Thoracic aorta (tissue), 2 donors: ENCODE measurements around the gene TOP3A. TPM values are rescaled to one million over a fixed set of nuclear protein-coding genes. Genes with fewer than 3 reads are reported as not detected.

Source experiments
- ATAC-seq: fragments of 150-250 bp; one replicate; pipeline ENCODE4 v1.8.0; 2017; ENCODE audit warnings: low read depth; ENCODE audit not compliant: insufficient number of reproducible peaks, low FRiP score
- DNase-seq: peaks from one replicate; pipeline ENCODE4 v3.0.0-alpha.2; 2020; ENCODE audit warnings: low spot score
- H3K27ac ChIP-seq, 2 donors: fragments of 200-600 bp; sonication (generic); 1 replicate in 1 of 2; 2 replicates in 1 of 2; pipeline ENCODE4 v1.5.1; 2016; ENCODE audit warnings: mild to moderate bottlenecking in 2 of 2, moderate library complexity in 2 of 2
- H3K27me3 ChIP-seq: fragments of 200-600 bp; sonication (generic); replicated peaks from 2 replicates; pipeline ENCODE4 v1.6.0; 2016; ENCODE audit warnings: mild to moderate bottlenecking; ENCODE audit not compliant: insufficient read depth
- H3K36me3 ChIP-seq: fragments of 200-600 bp; sonication (generic); one replicate; pipeline ENCODE4 v1.5.1; 2016
- H3K4me1 ChIP-seq, 2 donors: fragments of 200-600 bp; sonication (generic); 1 replicate in 1 of 2; 2 replicates in 1 of 2; pipeline versions ENCODE4 v1.5.1 to v1.6.0; 2016; ENCODE audit warnings: low read depth in 2 of 2, mild to moderate bottlenecking in 1 of 2; ENCODE audit not compliant: control insufficient read depth in 1 of 2
- H3K4me3 ChIP-seq: fragments of 200-600 bp; sonication (generic); 2 replicates; pipeline ENCODE4 v1.5.1; 2016; ENCODE audit warnings: mild to moderate bottlenecking
- H3K9me3 ChIP-seq: fragments of 200-600 bp; sonication (generic); 2 replicates; pipeline ENCODE4 v1.5.1; 2016
- total RNA-seq, 2 donors: library from RNA; depleted of rRNA; stranded (reverse); fragments of >200 nt; gene quantifications; one replicate each; pipeline versions ENCODE4 v1.1.0 to v1.2.3, GENCODE V29; 2016
- TF ChIP-seq, protein P1 (sequence below): fragments of 200-600 bp; sonication (generic); IDR thresholded peaks from one replicate; pipeline ENCODE4 v1.5.1; 2019; ENCODE audit warnings: antibody characterized with exemption

Gene TOP3A
- total RNA-seq, 2 donors from 2014 or later = 33.4 to 54.6 TPM

DNA sequence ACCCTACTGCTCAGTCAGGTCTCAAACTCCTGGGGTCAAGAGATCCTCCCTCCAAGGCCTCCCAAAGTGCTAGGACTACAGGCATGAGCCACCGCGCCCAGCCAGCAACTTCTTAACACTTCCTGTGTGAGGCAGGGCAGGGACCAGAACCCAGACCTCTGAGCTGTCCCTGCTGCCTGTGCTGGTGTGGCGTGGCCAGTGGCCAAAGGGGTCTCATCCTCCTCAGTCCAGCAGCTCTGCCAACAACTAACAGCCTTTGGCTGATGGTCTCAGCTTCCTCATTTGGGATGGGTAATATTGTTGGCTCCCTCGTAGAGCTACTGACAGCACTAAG is 90.8 kb downstream of the TOP3A start:
- no peak overlapping the region for H3K27ac ChIP-seq
- TF ChIP-seq, protein P1, sequence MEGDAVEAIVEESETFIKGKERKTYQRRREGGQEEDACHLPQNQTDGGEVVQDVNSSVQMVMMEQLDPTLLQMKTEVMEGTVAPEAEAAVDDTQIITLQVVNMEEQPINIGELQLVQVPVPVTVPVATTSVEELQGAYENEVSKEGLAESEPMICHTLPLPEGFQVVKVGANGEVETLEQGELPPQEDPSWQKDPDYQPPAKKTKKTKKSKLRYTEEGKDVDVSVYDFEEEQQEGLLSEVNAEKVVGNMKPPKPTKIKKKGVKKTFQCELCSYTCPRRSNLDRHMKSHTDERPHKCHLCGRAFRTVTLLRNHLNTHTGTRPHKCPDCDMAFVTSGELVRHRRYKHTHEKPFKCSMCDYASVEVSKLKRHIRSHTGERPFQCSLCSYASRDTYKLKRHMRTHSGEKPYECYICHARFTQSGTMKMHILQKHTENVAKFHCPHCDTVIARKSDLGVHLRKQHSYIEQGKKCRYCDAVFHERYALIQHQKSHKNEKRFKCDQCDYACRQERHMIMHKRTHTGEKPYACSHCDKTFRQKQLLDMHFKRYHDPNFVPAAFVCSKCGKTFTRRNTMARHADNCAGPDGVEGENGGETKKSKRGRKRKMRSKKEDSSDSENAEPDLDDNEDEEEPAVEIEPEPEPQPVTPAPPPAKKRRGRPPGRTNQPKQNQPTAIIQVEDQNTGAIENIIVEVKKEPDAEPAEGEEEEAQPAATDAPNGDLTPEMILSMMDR = no peak
- DNase-seq = no peak
- H3K27me3 ChIP-seq = no peaks in the 10 kb centered on the region
- no peaks in the 10 kb centered on the region for H3K36me3 ChIP-seq
- no peak overlapping the region for H3K4me3 ChIP-seq
- H3K9me3 ChIP-seq = no peaks in the 10 kb centered on the region
- peaks cover 9 to 24% of the 10 kb centered on the region in 2 donors for H3K4me1 ChIP-seq
- no peak for ATAC-seq

Other genes with a start within 250 kb of the TOP3A start
- 10 to 100 TPM; 42.3 to 55.6 TPM for gene DRG2, start 227.0 kb downstream of the TOP3A start, total RNA-seq
- 1 to 10 TPM; 2.3 to 6.1 TPM for gene MYO15A, start 206.2 kb downstream of the TOP3A start, total RNA-seq
- gene ALKBH5, start 131.2 kb downstream of the TOP3A start, total RNA-seq = 100 to 1,000 TPM in 1 of 2 donors, 10 to 100 TPM in 1; 89.6 to 105 TPM
- gene LLGL1, start 89.4 kb downstream of the TOP3A start, total RNA-seq = 10 to 100 TPM; 17.1 to 30.3 TPM
- gene FLII, start 56.3 kb downstream of the TOP3A start, total RNA-seq = 100 to 1,000 TPM; 309 to 312 TPM
- 10 to 100 TPM; 31.7 to 33.8 TPM for gene MIEF2, start 54.3 kb downstream of the TOP3A start, total RNA-seq
- gene SMCR8, start 299 bp upstream of the TOP3A start, total RNA-seq = 10 to 100 TPM; 12.6 to 21.5 TPM
- 10 to 100 TPM; 15.9 to 28.0 TPM for gene SHMT1, start 48.6 kb upstream of the TOP3A start, total RNA-seq
- not detected for gene EVPLL, start 62.8 kb upstream of the TOP3A start, total RNA-seq
- not detected for gene LGALS9C, start 161.8 kb upstream of the TOP3A start, total RNA-seq